SK-N-SH treated with all-trans-retinoic acid at 6 μM for 48 hours (cell line): ENCODE data around the gene CTTN.

Experiments used
- ATAC-seq: fragments of 200-7000 bp; cut with Tn5 transposase; 3 replicates; pipeline ENCODE4 v1.9.1; 2020; ENCODE audit warnings: mild to moderate bottlenecking, moderate library complexity
- ARNTL ChIP-seq: fragments of 450-650 bp; formaldehyde crosslinking; IDR thresholded peaks from 2 replicates; pipeline ENCODE4 v1.5.0; 2020; ENCODE audit warnings: low read depth, mild to moderate bottlenecking, moderate library complexity, borderline replicate concordance
- BACH2 ChIP-seq: fragments of 250-450 bp; sonication (Bioruptor Pico); IDR thresholded peaks from 2 replicates; pipeline ENCODE4 v1.9.0; 2021; ENCODE audit warnings: mild to moderate bottlenecking, borderline replicate concordance
- CREB5 ChIP-seq: fragments of 250-450 bp; sonication (Bioruptor Pico); IDR thresholded peaks from 2 replicates; pipeline ENCODE4 v1.5.1; 2020; ENCODE audit warnings: low read depth, mild to moderate bottlenecking, moderate library complexity
- CSDC2 ChIP-seq: fragments of 250-450 bp; sonication (Bioruptor Pico); IDR thresholded peaks from 2 replicates; pipeline ENCODE4 v1.5.0; 2020; ENCODE audit warnings: mild to moderate bottlenecking, moderate library complexity
- ESRRG ChIP-seq: fragments of 250-450 bp; sonication (Bioruptor Pico); IDR thresholded peaks from 2 replicates; pipeline ENCODE4 v1.6.1; 2021; ENCODE audit warnings: mild to moderate bottlenecking
- GLIS3 ChIP-seq: fragments of 250-450 bp; sonication (Bioruptor Pico); IDR thresholded peaks from 2 replicates; pipeline ENCODE4 v1.5.0; 2020; ENCODE audit warnings: mild to moderate bottlenecking, moderate library complexity
- ISL1 ChIP-seq: fragments of 250-450 bp; sonication (Bioruptor Pico); IDR thresholded peaks from 2 replicates; pipeline ENCODE4 v2.1.2; 2022; ENCODE audit warnings: mild to moderate bottlenecking, moderate library complexity
- OSR1 ChIP-seq: fragments of 250-450 bp; sonication (Bioruptor Pico); IDR thresholded peaks from 2 replicates; pipeline ENCODE4 v1.8.0; 2022; ENCODE audit warnings: moderate library complexity, mild to moderate bottlenecking, inconsistent platforms
- PATZ1 ChIP-seq: fragments of 250-450 bp; sonication (Bioruptor Pico); IDR thresholded peaks from 2 replicates; pipeline ENCODE4 v1.8.0; 2020; ENCODE audit warnings: mild to moderate bottlenecking, moderate library complexity, borderline replicate concordance
- PPARA ChIP-seq: fragments of 250-450 bp; sonication (Bioruptor Pico); IDR thresholded peaks from 2 replicates; pipeline ENCODE4 v1.5.0; 2020; ENCODE audit warnings: mild to moderate bottlenecking, borderline replicate concordance
- RARB ChIP-seq: fragments of 250-450 bp; sonication (Bioruptor Pico); IDR thresholded peaks from 2 replicates; pipeline ENCODE4 v1.8.0; 2021; ENCODE audit warnings: mild to moderate bottlenecking, moderate library complexity
- SNAI2 ChIP-seq: fragments of 250-450 bp; sonication (Bioruptor Pico); IDR thresholded peaks from 2 replicates; pipeline ENCODE4 v1.5.0; 2020; ENCODE audit warnings: mild to moderate bottlenecking, moderate library complexity
- TCF4 ChIP-seq: fragments of 250-450 bp; sonication (Bioruptor Pico); IDR thresholded peaks from 2 replicates; pipeline ENCODE4 v1.8.0; 2021; ENCODE audit warnings: mild to moderate bottlenecking, moderate library complexity, borderline replicate concordance
- TOX ChIP-seq: fragments of 250-450 bp; sonication (Bioruptor Pico); IDR thresholded peaks from 2 replicates; pipeline ENCODE4 v1.8.0; 2021; ENCODE audit warnings: mild to moderate bottlenecking, moderate library complexity, borderline replicate concordance
- TSHZ2 ChIP-seq: fragments of 250-450 bp; sonication (Bioruptor Pico); IDR thresholded peaks from 2 replicates; pipeline ENCODE4 v1.5.0; 2020; ENCODE audit warnings: mild to moderate bottlenecking, moderate library complexity
- ZC3H10 ChIP-seq: fragments of 250-450 bp; sonication (Bioruptor Pico); IDR thresholded peaks from 2 replicates; pipeline ENCODE4 v1.5.1; 2021; ENCODE audit warnings: mild to moderate bottlenecking, moderate library complexity
- ZFP3 ChIP-seq: fragments of 250-450 bp; sonication (Bioruptor Pico); IDR thresholded peaks from 2 replicates; pipeline ENCODE4 v1.5.0; 2020; ENCODE audit warnings: mild to moderate bottlenecking, moderate library complexity
- ZFP30 ChIP-seq: fragments of 450-650 bp; formaldehyde crosslinking; IDR thresholded peaks from 2 replicates; pipeline ENCODE4 v1.5.0; 2022; ENCODE audit warnings: mild to moderate bottlenecking, moderate library complexity
- ZNF565 ChIP-seq: fragments of 450-650 bp; formaldehyde crosslinking; conservative IDR thresholded peaks from 2 replicates; pipeline ENCODE4 v1.5.0; 2020; ENCODE audit warnings: low read depth, mild to moderate bottlenecking, moderate library complexity
- ZNF70 ChIP-seq: fragments of 450-650 bp; formaldehyde crosslinking; IDR thresholded peaks from 2 replicates; pipeline ENCODE4 v1.5.0; 2020; ENCODE audit warnings: mild to moderate bottlenecking, moderate library complexity
- ZNF8 ChIP-seq: fragments of 450-650 bp; formaldehyde crosslinking; IDR thresholded peaks from 2 replicates; pipeline ENCODE4 v1.5.0; 2020; ENCODE audit warnings: mild to moderate bottlenecking, moderate library complexity
- TF ChIP-seq, protein P1 (sequence below): fragments of 250-450 bp; sonication (Bioruptor Pico); IDR thresholded peaks from 2 replicates; pipeline ENCODE4 v1.8.0; 2021; ENCODE audit warnings: low read depth, mild to moderate bottlenecking, moderate library complexity, borderline replicate concordance
- TF ChIP-seq, protein P2 (sequence below): fragments of 250-450 bp; sonication (Bioruptor Pico); IDR thresholded peaks from 2 replicates; pipeline ENCODE4 v1.5.1; 2021; ENCODE audit warnings: mild to moderate bottlenecking, moderate library complexity

The CTTN gene

DNA sequence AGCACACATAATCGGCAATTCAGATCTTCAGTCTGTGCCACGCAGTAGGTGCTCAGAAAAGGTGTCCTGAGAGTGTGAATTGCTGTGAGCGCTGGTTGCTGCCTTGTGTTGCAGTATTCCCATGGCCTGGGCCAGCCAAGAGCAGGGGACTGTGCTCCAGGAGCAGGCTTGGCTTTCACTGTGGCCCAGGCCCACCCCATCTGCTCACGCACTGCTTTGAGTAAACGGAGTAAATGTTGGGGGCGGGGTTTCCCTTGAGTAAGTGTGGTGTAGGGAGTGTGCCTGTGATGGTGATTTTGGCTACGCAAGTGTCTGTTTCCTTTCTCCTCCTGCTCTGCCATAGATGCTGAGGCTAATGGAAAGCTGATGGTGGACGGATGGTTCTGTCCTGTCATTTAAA lies 2.3 kb downstream of the CTTN start:
- TF ChIP-seq ZFP30 (CRISPR knock-in tag) (no peak), ISL1 (CRISPR knock-in tag) (no peak), PATZ1 (CRISPR knock-in tag) (no peak), ZNF8 (CRISPR knock-in tag) (no peak)
- no peak for ATAC-seq

GRCh38 chr11:70402016-70402415 lies 3.7 kb downstream of the CTTN start:
- TF ChIP-seq, protein P1, sequence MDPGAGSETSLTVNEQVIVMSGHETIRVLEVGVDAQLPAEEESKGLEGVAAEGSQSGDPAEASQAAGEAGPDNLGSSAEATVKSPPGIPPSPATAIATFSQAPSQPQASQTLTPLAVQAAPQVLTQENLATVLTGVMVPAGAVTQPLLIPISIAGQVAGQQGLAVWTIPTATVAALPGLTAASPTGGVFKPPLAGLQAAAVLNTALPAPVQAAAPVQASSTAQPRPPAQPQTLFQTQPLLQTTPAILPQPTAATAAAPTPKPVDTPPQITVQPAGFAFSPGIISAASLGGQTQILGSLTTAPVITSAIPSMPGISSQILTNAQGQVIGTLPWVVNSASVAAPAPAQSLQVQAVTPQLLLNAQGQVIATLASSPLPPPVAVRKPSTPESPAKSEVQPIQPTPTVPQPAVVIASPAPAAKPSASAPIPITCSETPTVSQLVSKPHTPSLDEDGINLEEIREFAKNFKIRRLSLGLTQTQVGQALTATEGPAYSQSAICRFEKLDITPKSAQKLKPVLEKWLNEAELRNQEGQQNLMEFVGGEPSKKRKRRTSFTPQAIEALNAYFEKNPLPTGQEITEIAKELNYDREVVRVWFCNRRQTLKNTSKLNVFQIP (CRISPR knock-in tag): no peak
- no peak for TF ChIP-seq ESRRG
- TF ChIP-seq SNAI2 (CRISPR knock-in tag): no peak
- no peak for TF ChIP-seq ZNF70 (CRISPR knock-in tag)
- TF ChIP-seq CREB5 (CRISPR knock-in tag): no peak
- no peak for TF ChIP-seq ZNF8 (CRISPR knock-in tag)
- no peak for TF ChIP-seq ZC3H10
- TF ChIP-seq ARNTL (CRISPR knock-in tag): no peak
- TF ChIP-seq, protein P2, sequence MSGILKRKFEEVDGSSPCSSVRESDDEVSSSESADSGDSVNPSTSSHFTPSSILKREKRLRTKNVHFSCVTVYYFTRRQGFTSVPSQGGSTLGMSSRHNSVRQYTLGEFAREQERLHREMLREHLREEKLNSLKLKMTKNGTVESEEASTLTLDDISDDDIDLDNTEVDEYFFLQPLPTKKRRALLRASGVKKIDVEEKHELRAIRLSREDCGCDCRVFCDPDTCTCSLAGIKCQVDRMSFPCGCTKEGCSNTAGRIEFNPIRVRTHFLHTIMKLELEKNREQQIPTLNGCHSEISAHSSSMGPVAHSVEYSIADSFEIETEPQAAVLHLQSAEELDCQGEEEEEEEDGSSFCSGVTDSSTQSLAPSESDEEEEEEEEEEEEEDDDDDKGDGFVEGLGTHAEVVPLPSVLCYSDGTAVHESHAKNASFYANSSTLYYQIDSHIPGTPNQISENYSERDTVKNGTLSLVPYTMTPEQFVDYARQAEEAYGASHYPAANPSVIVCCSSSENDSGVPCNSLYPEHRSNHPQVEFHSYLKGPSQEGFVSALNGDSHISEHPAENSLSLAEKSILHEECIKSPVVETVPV (CRISPR knock-in tag): no peak
- no peak for TF ChIP-seq CSDC2 (CRISPR knock-in tag)
- TF ChIP-seq TOX (CRISPR knock-in tag): no peak
- TF ChIP-seq GLIS3 (CRISPR knock-in tag): no peak
- TF ChIP-seq ISL1 (CRISPR knock-in tag): no peak
- no peak for TF ChIP-seq RARB (CRISPR knock-in tag)
- TF ChIP-seq TSHZ2 (CRISPR knock-in tag): no peak
- TF ChIP-seq ZFP3 (CRISPR knock-in tag): no peak
- no peak for TF ChIP-seq ZNF565 (CRISPR knock-in tag)
- TF ChIP-seq TCF4 (CRISPR knock-in tag): no peak
- TF ChIP-seq BACH2 (CRISPR knock-in tag): no peak
- no peak for TF ChIP-seq ZFP30 (CRISPR knock-in tag)
- no peak for ATAC-seq

DNA sequence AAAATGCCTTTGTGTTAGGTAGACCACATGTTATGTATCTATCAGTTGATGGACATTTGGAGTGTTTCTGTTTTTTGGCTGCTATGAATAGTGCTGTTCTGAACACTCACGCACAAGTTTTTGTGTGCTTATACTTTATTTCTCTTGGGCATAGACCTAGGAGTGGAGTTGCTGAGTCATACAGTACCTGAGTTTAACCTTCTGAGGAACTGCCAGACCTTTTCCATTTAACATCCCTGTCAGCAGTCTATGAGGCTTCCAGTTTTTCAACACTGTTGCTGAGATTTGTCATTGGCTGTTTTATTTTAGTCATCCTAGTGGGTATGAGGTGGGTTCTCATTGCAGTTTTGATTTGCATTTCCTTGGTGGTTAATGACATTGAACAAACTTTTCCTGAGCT lies 4.4 kb downstream of the CTTN start:
- no peak for ATAC-seq
- TF ChIP-seq, protein P2 (CRISPR knock-in tag): no peak
- TF ChIP-seq GLIS3 (CRISPR knock-in tag) (no peak), TCF4 (CRISPR knock-in tag) (no peak), OSR1 (CRISPR knock-in tag) (no peak), PPARA (CRISPR knock-in tag) (no peak), ISL1 (CRISPR knock-in tag) (no peak), ZC3H10 (no peak), PATZ1 (CRISPR knock-in tag) (no peak), TSHZ2 (CRISPR knock-in tag) (no peak)
